Fibroblast of mammary gland (primary cell): ENCODE data around the gene IQCM.
"Not testable (repeated sequence)": the region's sequence is repeated elsewhere in the genome, so short reads cannot be mapped to it uniquely, and the experiment has no call there.

ENCODE experiments used
- DNase-seq: peaks from one replicate; pipeline ENCODE4 v3.0.0-alpha.2; 2010; ENCODE audit warnings: low read depth
- H3K4me3 ChIP-seq: 2 replicates; pipeline ENCODE4 v1.5.1; 2011; ENCODE audit warnings: low read depth, mild to moderate bottlenecking, low read length, moderate library complexity; ENCODE audit not compliant: control insufficient read depth
- TF ChIP-seq, protein P1 (sequence below): conservative IDR thresholded peaks from 2 replicates; pipeline ENCODE4 v1.5.1; 2011; ENCODE audit warnings: low read depth, low read length, inconsistent platforms; ENCODE audit not compliant: control insufficient read depth, insufficient read depth

The IQCM gene

DNA sequence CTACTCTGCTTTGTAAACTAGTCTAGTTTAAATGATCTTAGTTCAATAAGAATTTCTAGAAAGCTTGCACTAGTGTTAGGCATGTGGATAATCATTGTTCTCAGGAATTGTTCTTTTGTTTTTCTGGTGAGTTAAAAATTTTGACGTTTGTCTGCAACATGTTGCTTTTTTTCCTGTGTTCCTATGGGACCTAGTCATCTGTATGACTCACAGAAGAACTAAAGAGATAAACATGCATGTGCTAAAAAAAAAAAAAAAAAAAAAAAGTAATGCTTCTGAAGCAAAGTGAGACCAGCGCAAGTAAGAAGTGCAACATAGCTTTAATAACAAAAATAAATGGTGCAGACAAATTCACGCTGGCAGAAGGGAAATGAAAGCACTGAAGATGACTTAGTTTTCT is 471.2 kb downstream of the IQCM start:
- DNase-seq, result peak; percentile 93
- TF ChIP-seq, protein P1, sequence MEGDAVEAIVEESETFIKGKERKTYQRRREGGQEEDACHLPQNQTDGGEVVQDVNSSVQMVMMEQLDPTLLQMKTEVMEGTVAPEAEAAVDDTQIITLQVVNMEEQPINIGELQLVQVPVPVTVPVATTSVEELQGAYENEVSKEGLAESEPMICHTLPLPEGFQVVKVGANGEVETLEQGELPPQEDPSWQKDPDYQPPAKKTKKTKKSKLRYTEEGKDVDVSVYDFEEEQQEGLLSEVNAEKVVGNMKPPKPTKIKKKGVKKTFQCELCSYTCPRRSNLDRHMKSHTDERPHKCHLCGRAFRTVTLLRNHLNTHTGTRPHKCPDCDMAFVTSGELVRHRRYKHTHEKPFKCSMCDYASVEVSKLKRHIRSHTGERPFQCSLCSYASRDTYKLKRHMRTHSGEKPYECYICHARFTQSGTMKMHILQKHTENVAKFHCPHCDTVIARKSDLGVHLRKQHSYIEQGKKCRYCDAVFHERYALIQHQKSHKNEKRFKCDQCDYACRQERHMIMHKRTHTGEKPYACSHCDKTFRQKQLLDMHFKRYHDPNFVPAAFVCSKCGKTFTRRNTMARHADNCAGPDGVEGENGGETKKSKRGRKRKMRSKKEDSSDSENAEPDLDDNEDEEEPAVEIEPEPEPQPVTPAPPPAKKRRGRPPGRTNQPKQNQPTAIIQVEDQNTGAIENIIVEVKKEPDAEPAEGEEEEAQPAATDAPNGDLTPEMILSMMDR, result no peak
- no peak overlapping the region for H3K4me3 ChIP-seq

DNA sequence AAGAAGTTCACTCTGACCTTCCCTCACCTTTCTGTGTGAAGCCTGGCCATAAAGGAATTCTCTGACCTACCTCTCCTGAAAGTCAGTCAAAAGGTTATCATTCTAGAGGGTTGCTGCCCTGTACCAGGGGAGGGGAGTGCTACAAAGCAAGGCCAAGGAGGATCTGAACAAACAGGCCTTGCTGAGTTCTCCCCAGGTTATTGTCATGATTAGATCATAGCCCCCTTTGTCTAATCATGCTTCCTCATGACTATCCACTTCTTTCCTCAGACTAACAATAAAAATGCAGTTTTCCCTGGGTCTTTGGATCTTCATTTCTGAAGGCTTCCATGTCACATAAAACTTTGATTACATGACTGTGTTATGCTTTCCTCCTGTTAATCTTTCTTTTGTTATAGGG is 472.0 kb downstream of the IQCM start:
- no peak overlapping the region for H3K4me3 ChIP-seq
- TF ChIP-seq, protein P1, result no peak
- peak; percentile 32 for DNase-seq

GRCh38 chr4:149341117-149341516 is 474.5 kb downstream of the IQCM start:
- H3K4me3 ChIP-seq, DNase-seq: not testable (repeated sequence)

DNA sequence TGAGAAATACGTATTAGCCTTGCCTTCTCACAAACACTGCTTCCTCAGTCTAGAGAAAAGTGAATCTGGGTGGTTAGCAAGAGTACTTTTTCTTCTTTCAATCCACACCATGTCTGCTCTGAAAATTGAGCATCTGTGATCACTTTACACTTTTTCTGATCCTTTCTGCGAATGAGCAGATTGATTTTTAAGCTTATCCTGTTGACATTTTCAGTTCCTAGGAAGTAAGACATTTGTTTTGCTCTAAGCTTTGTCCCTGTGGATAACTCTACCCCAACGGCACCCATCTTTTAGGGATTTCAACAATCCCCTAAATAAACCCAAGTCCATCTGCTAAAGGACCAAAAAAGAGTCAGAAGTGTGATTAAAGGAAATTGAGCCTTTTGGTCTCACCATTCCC is 487.5 kb downstream of the IQCM start:
- DNase-seq, result no peak
- TF ChIP-seq, protein P1, result no peak
- H3K4me3 ChIP-seq, result no peak overlapping the region

GRCh38 chr4:149322203-149322602 is 493.4 kb downstream of the IQCM start:
- no peak overlapping the region for H3K4me3 ChIP-seq
- TF ChIP-seq, protein P1, result no peak
- DNase-seq, result no peak

DNA sequence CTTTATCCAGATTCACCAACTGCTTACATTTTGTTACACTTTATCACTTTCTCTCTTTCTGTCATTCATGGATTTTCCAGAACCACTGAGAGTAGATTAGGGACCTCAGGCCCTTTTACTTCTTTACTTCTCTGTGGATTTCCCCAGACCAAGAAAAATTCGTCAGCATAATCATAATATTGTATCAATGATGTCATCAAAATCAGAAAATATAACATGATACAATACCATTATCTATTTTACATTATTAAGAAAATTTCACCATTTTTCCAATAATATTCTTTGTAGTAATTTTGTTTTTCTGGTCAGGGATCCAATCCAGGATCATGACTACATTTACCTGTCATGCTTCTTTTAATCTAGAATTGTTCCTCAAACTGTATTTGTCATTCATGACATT is 494.2 kb downstream of the IQCM start:
- TF ChIP-seq, protein P1, result no peak
- no peak for DNase-seq
- H3K4me3 ChIP-seq, result no peak overlapping the region

- no peak overlapping the region for H3K4me3 ChIP-seq
- peak; percentile 16 for DNase-seq
Measured at GRCh38 chr4:149311076-149311475, 504.6 kb downstream of the IQCM start.

More at GRCh38 chr4:149311076-149311475, 504.6 kb downstream of the IQCM start:
- TF ChIP-seq, protein P1, result no peak
